Ramos (cell line): ENCODE data around the gene ZFYVE19.

Source experiments
- in situ Hi-C: fragments of 300-500 bp; cut with MboI; formaldehyde crosslinking; loops from one replicate; pipeline ENCODE4 v1.14.3; 2022; ENCODE audit warnings: low sequenced_read_pairs; ENCODE audit not compliant: unreplicated experiment

ZFYVE19 gene

GRCh38 chr15:40775007-40775406 lies 31.9 kb upstream of the ZFYVE19 start:
- in situ Hi-C loops: no loop called here

GRCh38 chr15:40775740-40776536 lies 31.0 kb upstream of the ZFYVE19 start:
- in situ Hi-C loops: no loop called here

GRCh38 chr15:40776537-40777141 lies 30.2 kb upstream of the ZFYVE19 start:
- in situ Hi-C loops: no loop called here

GRCh38 chr15:40782609-40783227 lies 24.2 kb upstream of the ZFYVE19 start:
- in situ Hi-C loops: loop anchor here (10.0 kb wide), 1 partner anchor 108 kb away; no protein-coding TSS in a partner anchor

- in situ Hi-C loops: loop anchor here (10.0 kb wide), 1 partner anchor 110 kb away; no protein-coding TSS in a partner anchor
Observed at GRCh38 chr15:40785164-40785563, 21.7 kb upstream of the ZFYVE19 start.

GRCh38 chr15:40785814-40786213 lies 21.1 kb upstream of the ZFYVE19 start:
- in situ Hi-C loops: loop anchor here (10.0 kb wide), 1 partner anchor 111 kb away; no protein-coding TSS in a partner anchor

- in situ Hi-C loops: loop anchor here (10.0 kb wide), 1 partner anchor 113 kb away; no protein-coding TSS in a partner anchor
Observed at GRCh38 chr15:40787344-40787841, 19.5 kb upstream of the ZFYVE19 start.

GRCh38 chr15:40787991-40788390 lies 18.9 kb upstream of the ZFYVE19 start:
- in situ Hi-C loops: loop anchor here (10.0 kb wide), 1 partner anchor 113 kb away; no protein-coding TSS in a partner anchor

- in situ Hi-C loops: loop anchor here (10.0 kb wide), 1 partner anchor 114 kb away; no protein-coding TSS in a partner anchor
Observed at GRCh38 chr15:40789119-40789518, 17.8 kb upstream of the ZFYVE19 start.

GRCh38 chr15:40789999-40790398 lies 16.9 kb upstream of the ZFYVE19 start:
- in situ Hi-C loops: loop anchor here (10.0 kb wide), 1 partner anchor 115 kb away; no protein-coding TSS in a partner anchor

GRCh38 chr15:40790718-40791117 lies 16.2 kb upstream of the ZFYVE19 start:
- in situ Hi-C loops: no loop called here

- in situ Hi-C loops: no loop called here
Observed at GRCh38 chr15:40792394-40792793, 14.5 kb upstream of the ZFYVE19 start.

- in situ Hi-C loops: no loop called here
Observed at GRCh38 chr15:40793216-40793989, 13.5 kb upstream of the ZFYVE19 start.

GRCh38 chr15:40796041-40796440 lies 10.8 kb upstream of the ZFYVE19 start:
- in situ Hi-C loops: no loop called here

GRCh38 chr15:40796512-40796911 lies 10.4 kb upstream of the ZFYVE19 start:
- in situ Hi-C loops: no loop called here

- in situ Hi-C loops: no loop called here
Observed at GRCh38 chr15:40799523-40799922, 7.4 kb upstream of the ZFYVE19 start.

GRCh38 chr15:40803076-40803475 lies 3.8 kb upstream of the ZFYVE19 start:
- in situ Hi-C loops: no loop called here

GRCh38 chr15:40803688-40804087 lies 3.2 kb upstream of the ZFYVE19 start:
- in situ Hi-C loops: no loop called here

- in situ Hi-C loops: no loop called here
Observed at GRCh38 chr15:40806672-40807027, 239 bp upstream of the ZFYVE19 start.

GRCh38 chr15:40807888-40808461 lies 1.1 kb downstream of the ZFYVE19 start:
- in situ Hi-C loops: no loop called here
